ENCODE data around the gene TNFRSF19.

DNA sequence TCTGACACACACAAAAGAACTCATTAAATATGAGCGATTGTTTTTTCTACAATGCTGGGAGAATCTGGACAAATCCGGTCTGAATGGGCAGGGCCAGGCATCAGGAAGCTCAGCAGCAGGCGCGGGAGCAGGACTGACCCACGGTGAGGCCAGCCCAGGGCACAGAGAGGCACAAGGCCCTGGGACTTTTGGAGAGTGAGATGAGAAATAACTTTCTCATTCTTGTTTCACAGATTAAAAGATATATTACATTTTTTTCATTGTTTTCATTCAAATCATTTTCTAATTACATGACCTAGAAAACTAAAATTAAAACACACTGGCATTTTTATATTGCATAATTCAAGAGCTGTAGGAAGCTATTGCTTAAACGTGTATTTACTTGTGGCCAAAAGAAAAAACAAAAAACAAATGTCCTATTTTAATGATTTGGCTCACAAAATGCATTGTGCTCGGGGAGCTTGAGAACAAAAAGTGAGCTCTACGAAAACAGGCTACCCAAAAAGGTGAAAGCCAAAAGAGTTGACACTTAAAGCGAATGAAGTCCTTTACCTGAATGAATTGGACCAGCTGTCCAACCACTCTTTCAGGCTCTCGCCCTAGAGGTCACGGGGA, 133.1 kb downstream of the TNFRSF19 start:
- TF ChIP-seq, protein P1, sequence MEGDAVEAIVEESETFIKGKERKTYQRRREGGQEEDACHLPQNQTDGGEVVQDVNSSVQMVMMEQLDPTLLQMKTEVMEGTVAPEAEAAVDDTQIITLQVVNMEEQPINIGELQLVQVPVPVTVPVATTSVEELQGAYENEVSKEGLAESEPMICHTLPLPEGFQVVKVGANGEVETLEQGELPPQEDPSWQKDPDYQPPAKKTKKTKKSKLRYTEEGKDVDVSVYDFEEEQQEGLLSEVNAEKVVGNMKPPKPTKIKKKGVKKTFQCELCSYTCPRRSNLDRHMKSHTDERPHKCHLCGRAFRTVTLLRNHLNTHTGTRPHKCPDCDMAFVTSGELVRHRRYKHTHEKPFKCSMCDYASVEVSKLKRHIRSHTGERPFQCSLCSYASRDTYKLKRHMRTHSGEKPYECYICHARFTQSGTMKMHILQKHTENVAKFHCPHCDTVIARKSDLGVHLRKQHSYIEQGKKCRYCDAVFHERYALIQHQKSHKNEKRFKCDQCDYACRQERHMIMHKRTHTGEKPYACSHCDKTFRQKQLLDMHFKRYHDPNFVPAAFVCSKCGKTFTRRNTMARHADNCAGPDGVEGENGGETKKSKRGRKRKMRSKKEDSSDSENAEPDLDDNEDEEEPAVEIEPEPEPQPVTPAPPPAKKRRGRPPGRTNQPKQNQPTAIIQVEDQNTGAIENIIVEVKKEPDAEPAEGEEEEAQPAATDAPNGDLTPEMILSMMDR (IDR thresholded peaks at IDR 0.05; ENCODE audit: low read length) = no peak
- TF ChIP-seq EZH2 (optimal IDR thresholded peaks at IDR 0.05; ENCODE audit: low read depth, low read length) = no peak
- TF ChIP-seq EZH2phosphoT487 (IDR thresholded peaks at IDR 0.05; ENCODE audit: low read length) = no peak

Data from MM.1S (cell line).